ENCODE measurements around the gene MAP3K15.
"Not testable (repeated sequence)": the region's sequence is repeated elsewhere in the genome, so short reads cannot be mapped to it uniquely, and the experiment has no call there.

The MAP3K15 gene

GRCh38 chrX:19517965-19518364 lies 2.7 kb upstream of the MAP3K15 start:
- no peak for DNase-seq

- DNase-seq: no peak
Measured at GRCh38 chrX:19515615-19516105, 352 bp upstream of the MAP3K15 start.

- DNase-seq: no peak
Measured at GRCh38 chrX:19513383-19513782, 1.9 kb downstream of the MAP3K15 start.

- no peak for DNase-seq
Measured at GRCh38 chrX:19512961-19513360, 2.3 kb downstream of the MAP3K15 start.

- DNase-seq: no peak
Measured at GRCh38 chrX:19512359-19512758, 2.9 kb downstream of the MAP3K15 start.

- not testable (repeated sequence) for DNase-seq
Measured at GRCh38 chrX:19511796-19512195, 3.5 kb downstream of the MAP3K15 start.

GRCh38 chrX:19496711-19497110 lies 18.6 kb downstream of the MAP3K15 start:
- no peak for DNase-seq

GRCh38 chrX:19487520-19488200 lies 27.6 kb downstream of the MAP3K15 start:
- no peak for DNase-seq

- DNase-seq: no peak
Measured at GRCh38 chrX:19479458-19479857, 35.9 kb downstream of the MAP3K15 start.

- not testable (repeated sequence) for DNase-seq
Measured at GRCh38 chrX:19468383-19468782, 46.9 kb downstream of the MAP3K15 start.

GRCh38 chrX:19462879-19463278 lies 52.4 kb downstream of the MAP3K15 start:
- no peak for DNase-seq

GRCh38 chrX:19462231-19462630 lies 53.1 kb downstream of the MAP3K15 start:
- no peak for DNase-seq

- DNase-seq: no peak
Measured at GRCh38 chrX:19457662-19458061, 57.6 kb downstream of the MAP3K15 start.

- DNase-seq: no peak
Measured at GRCh38 chrX:19448077-19448476, 67.2 kb downstream of the MAP3K15 start.

- no peak for DNase-seq
Measured at GRCh38 chrX:19446397-19446796, 68.9 kb downstream of the MAP3K15 start.

- not testable (repeated sequence) for DNase-seq
Measured at GRCh38 chrX:19445772-19446171, 69.5 kb downstream of the MAP3K15 start.

- no peak for DNase-seq
Measured at GRCh38 chrX:19443869-19444526, 71.3 kb downstream of the MAP3K15 start.

GRCh38 chrX:19440713-19441112 lies 74.6 kb downstream of the MAP3K15 start:
- DNase-seq: no peak

- DNase-seq: not testable (repeated sequence)
Measured at GRCh38 chrX:19422661-19423060, 92.6 kb downstream of the MAP3K15 start.

- DNase-seq: no peak
Measured at GRCh38 chrX:19410259-19410658, 105.0 kb downstream of the MAP3K15 start.

- DNase-seq: no peak
Measured at GRCh38 chrX:19403696-19404095, 111.6 kb downstream of the MAP3K15 start.

GRCh38 chrX:19392703-19393102 lies 122.6 kb downstream of the MAP3K15 start:
- no peak for DNase-seq

GRCh38 chrX:19392078-19392477 lies 123.2 kb downstream of the MAP3K15 start:
- DNase-seq: no peak

- DNase-seq: no peak
Measured at GRCh38 chrX:19389227-19389845, 126.0 kb downstream of the MAP3K15 start.

Measured in activated CD4-positive, alpha-beta T cell treated with anti-CD3 and anti-CD28 coated beads for 4 hours (primary cell).